Measurements from ENCODE around the gene GPANK1. TPM values are rescaled to one million over a fixed set of nuclear protein-coding genes. Genes with fewer than 3 reads are reported as not detected.

Gene GPANK1
- total and polyA plus RNA-seq, 2 donors (not counting 1 experiment from before 2014, with no cell fraction given) = 22.6 to 24.3 TPM

- H3K9me3 ChIP-seq (ENCODE audit: control extremely low read depth in 1 of 3, control insufficient read depth in 2 of 3, insufficient read depth in 1 of 3, low read length in 2 of 3) = no peaks in the 10 kb centered on the region
- intact Hi-C loops (cut with micrococcal nuclease) = no loop called here
- Mint-ChIP-seq H3K27me3 (no peaks in the 10 kb centered on the region), H3K4me1 (peaks cover under 1% of the 10 kb centered on the region), H3K4me3 (no peak overlapping the region), H3K9me3 (ENCODE audit: insufficient read depth) (no peaks in the 10 kb centered on the region), H3K27ac (no peak overlapping the region)
- no peak overlapping the region for H3K4me2 ChIP-seq (replicated peaks; ENCODE audit: low read depth, low read length, poor library complexity, severe bottlenecking)
- no peak overlapping the region for H3K4me3 ChIP-seq (ENCODE audit: control extremely low read depth in 1 of 5, extremely low read depth in 1 of 5, insufficient read depth in 1 of 5, low read depth in 2 of 5, low read length in 4 of 5)
- TF ChIP-seq EZH2 (IDR thresholded peaks at IDR 0.05; ENCODE audit: borderline replicate concordance, insufficient read depth, low read depth, low read length, poor library complexity, severe bottlenecking) = no peak
- TF ChIP-seq, protein P1, sequence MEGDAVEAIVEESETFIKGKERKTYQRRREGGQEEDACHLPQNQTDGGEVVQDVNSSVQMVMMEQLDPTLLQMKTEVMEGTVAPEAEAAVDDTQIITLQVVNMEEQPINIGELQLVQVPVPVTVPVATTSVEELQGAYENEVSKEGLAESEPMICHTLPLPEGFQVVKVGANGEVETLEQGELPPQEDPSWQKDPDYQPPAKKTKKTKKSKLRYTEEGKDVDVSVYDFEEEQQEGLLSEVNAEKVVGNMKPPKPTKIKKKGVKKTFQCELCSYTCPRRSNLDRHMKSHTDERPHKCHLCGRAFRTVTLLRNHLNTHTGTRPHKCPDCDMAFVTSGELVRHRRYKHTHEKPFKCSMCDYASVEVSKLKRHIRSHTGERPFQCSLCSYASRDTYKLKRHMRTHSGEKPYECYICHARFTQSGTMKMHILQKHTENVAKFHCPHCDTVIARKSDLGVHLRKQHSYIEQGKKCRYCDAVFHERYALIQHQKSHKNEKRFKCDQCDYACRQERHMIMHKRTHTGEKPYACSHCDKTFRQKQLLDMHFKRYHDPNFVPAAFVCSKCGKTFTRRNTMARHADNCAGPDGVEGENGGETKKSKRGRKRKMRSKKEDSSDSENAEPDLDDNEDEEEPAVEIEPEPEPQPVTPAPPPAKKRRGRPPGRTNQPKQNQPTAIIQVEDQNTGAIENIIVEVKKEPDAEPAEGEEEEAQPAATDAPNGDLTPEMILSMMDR (IDR thresholded peaks at IDR 0.05) = no peak
- DNase-seq (no peak), ATAC-seq (ENCODE audit: low read depth) (no peak)
- no peaks in the 10 kb centered on the region for H3K27me3 ChIP-seq (replicated peaks in 1 of 4; ENCODE audit: control extremely low read depth in 1 of 4, control insufficient read depth in 3 of 4, insufficient read depth in 4 of 4, low read length in 3 of 4)
- H2AFZ ChIP-seq (ENCODE audit: insufficient read depth, low read depth, low read length, poor library complexity, severe bottlenecking) = no peak overlapping the region
- peaks cover 7 to 90% of the 10 kb centered on the region in 2 experiments for H3K36me3 ChIP-seq (replicated peaks in 1 of 2; ENCODE audit: control extremely low read depth in 1 of 2, control insufficient read depth in 1 of 2, extremely low read depth in 1 of 2, insufficient read depth in 2 of 2, low read length in 1 of 2)
- ChIA-PET CTCF (interaction anchor here (1.1 to 1.2 kb wide), 2 partner anchors 76 to 263 kb away, joined by 3 read pairs; no protein-coding TSS in a partner anchor), POLR2A (interaction anchor here (0.6 kb wide), 1 partner anchor 341 kb away, joined by 3 read pairs; no protein-coding TSS in a partner anchor)
- no peak overlapping the region for H3K27ac ChIP-seq (ENCODE audit: low read length in 2 of 2)
- H4K20me1 ChIP-seq (ENCODE audit: control insufficient read depth, insufficient read depth, low read length, poor library complexity, severe bottlenecking) = peaks cover 38% of the 10 kb centered on the region
- WGBS (ENCODE audit: insufficient coverage) = 98% methylated on average over 18 of the region's 19 CpGs
- peaks cover 5% of the 10 kb centered on the region for H3K79me2 ChIP-seq (ENCODE audit: control insufficient read depth, insufficient read depth, low read length)
- H3K9ac ChIP-seq (ENCODE audit: low read length) = no peak overlapping the region
- no peaks in the 10 kb centered on the region for H3K4me1 ChIP-seq (ENCODE audit: control insufficient read depth in 2 of 2, insufficient read depth in 2 of 2, low read length in 2 of 2)
Measured at GRCh38 chr6:31627690-31628287, 37.0 kb downstream of the GPANK1 start.

DNA sequence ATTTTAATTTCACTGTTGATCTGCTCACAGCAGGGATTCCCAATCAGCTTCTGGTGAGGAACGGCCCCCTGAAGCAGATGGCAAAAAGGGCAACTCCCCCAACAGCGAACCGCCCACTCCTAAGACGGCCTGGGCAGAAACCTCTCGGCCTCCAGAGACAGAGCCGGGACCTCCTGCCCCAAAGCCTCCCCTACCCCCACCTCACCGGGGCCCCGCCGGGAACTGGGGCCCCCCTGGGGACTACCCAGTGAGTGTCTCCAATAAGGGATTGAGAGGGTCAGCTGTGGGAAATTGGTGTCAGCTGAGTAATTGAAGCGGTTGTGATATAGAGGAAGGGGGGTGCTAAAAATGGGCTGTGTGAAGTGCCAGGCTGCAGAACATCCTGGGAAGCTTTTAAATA, 37.8 kb downstream of the GPANK1 start:
- no peaks in the 10 kb centered on the region for H3K27me3 ChIP-seq (replicated peaks in 1 of 4; ENCODE audit: control extremely low read depth in 1 of 4, control insufficient read depth in 3 of 4, insufficient read depth in 4 of 4, low read length in 3 of 4)
- H3K9me3 Mint-ChIP-seq (ENCODE audit: insufficient read depth) = no peaks in the 10 kb centered on the region
- peaks cover 8% of the 10 kb centered on the region for H3K4me1 Mint-ChIP-seq
- CTCF ChIA-PET = interaction anchor here (0.7 to 1.2 kb wide), 3 partner anchors 12 to 264 kb away, joined by 3 to 4 read pairs (median 3); no protein-coding TSS in a partner anchor
- peaks cover 30% of the 10 kb centered on the region for H4K20me1 ChIP-seq (ENCODE audit: control insufficient read depth, insufficient read depth, low read length, poor library complexity, severe bottlenecking)
- no peak overlapping the region for H3K4me3 Mint-ChIP-seq
- 100% methylated on average over 2 of the region's 10 CpGs for WGBS (ENCODE audit: insufficient coverage)
- no peak overlapping the region for H3K4me3 ChIP-seq (ENCODE audit: control extremely low read depth in 1 of 5, extremely low read depth in 1 of 5, insufficient read depth in 1 of 5, low read depth in 2 of 5, low read length in 4 of 5)
- POLR2A ChIA-PET = interaction anchor here (0.6 kb wide), 1 partner anchor 342 kb away, joined by 3 read pairs; no protein-coding TSS in a partner anchor
- ATAC-seq (ENCODE audit: low read depth) (no peak), DNase-seq (no peak)
- peaks cover 10% of the 10 kb centered on the region for H3K79me2 ChIP-seq (ENCODE audit: control insufficient read depth, insufficient read depth, low read length)
- H3K27ac ChIP-seq (ENCODE audit: low read length in 2 of 2) = no peak overlapping the region
- no peaks in the 10 kb centered on the region for H3K27me3 Mint-ChIP-seq
- no peak overlapping the region for H3K27ac Mint-ChIP-seq
- no peak overlapping the region for H3K4me2 ChIP-seq (replicated peaks; ENCODE audit: low read depth, low read length, poor library complexity, severe bottlenecking)
- TF ChIP-seq, protein P1 (IDR thresholded peaks at IDR 0.05) = no peak
- no peak for TF ChIP-seq EZH2 (IDR thresholded peaks at IDR 0.05; ENCODE audit: borderline replicate concordance, insufficient read depth, low read depth, low read length, poor library complexity, severe bottlenecking)
- H3K9ac ChIP-seq (ENCODE audit: low read length) = no peak overlapping the region
- H3K9me3 ChIP-seq (ENCODE audit: control extremely low read depth in 1 of 3, control insufficient read depth in 2 of 3, insufficient read depth in 1 of 3, low read length in 2 of 3) = no peaks in the 10 kb centered on the region
- H3K4me1 ChIP-seq (ENCODE audit: control insufficient read depth in 2 of 2, insufficient read depth in 2 of 2, low read length in 2 of 2) = peaks cover under 1 to 2% of the 10 kb centered on the region in 2 donors
- peaks cover 7 to 84% of the 10 kb centered on the region in 2 experiments for H3K36me3 ChIP-seq (replicated peaks in 1 of 2; ENCODE audit: control extremely low read depth in 1 of 2, control insufficient read depth in 1 of 2, extremely low read depth in 1 of 2, insufficient read depth in 2 of 2, low read length in 1 of 2)
- intact Hi-C loops (cut with micrococcal nuclease) = no loop called here
- H2AFZ ChIP-seq (ENCODE audit: insufficient read depth, low read depth, low read length, poor library complexity, severe bottlenecking) = no peak overlapping the region

All from B cell (primary cell).